ENCODE data around the gene GIT2.

DNA sequence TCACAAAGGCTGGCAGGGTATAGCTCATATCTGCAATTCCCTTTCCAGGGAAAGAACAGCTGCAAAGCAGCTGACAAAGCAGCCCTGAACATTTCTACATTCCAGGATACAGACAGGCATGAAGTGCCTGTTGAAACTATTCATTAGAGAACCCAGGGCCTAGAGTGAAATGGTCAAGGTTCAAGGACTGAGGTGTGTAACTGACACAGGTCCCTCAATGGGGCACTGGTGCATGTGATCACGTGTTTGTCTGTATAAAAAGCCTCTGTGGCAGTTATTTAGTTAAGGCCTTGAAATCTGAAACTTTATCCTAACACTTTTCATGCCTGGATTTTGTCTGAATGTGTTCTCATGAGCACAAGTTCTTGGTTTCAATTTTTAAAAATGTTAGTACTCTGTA, 47.1 kb downstream of the GIT2 start:
- TF ChIP-seq, protein P1, sequence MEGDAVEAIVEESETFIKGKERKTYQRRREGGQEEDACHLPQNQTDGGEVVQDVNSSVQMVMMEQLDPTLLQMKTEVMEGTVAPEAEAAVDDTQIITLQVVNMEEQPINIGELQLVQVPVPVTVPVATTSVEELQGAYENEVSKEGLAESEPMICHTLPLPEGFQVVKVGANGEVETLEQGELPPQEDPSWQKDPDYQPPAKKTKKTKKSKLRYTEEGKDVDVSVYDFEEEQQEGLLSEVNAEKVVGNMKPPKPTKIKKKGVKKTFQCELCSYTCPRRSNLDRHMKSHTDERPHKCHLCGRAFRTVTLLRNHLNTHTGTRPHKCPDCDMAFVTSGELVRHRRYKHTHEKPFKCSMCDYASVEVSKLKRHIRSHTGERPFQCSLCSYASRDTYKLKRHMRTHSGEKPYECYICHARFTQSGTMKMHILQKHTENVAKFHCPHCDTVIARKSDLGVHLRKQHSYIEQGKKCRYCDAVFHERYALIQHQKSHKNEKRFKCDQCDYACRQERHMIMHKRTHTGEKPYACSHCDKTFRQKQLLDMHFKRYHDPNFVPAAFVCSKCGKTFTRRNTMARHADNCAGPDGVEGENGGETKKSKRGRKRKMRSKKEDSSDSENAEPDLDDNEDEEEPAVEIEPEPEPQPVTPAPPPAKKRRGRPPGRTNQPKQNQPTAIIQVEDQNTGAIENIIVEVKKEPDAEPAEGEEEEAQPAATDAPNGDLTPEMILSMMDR (IDR thresholded peaks at IDR 0.05; ENCODE audit: borderline replicate concordance, extremely low read depth, low read length, poor library complexity, severe bottlenecking) = no peak
- TF ChIP-seq EZH2 (IDR thresholded peaks at IDR 0.05; ENCODE audit: borderline replicate concordance, low read depth, low read length, severe bottlenecking) = no peak
